Measurements from ENCODE around the gene APLP2.

DNA sequence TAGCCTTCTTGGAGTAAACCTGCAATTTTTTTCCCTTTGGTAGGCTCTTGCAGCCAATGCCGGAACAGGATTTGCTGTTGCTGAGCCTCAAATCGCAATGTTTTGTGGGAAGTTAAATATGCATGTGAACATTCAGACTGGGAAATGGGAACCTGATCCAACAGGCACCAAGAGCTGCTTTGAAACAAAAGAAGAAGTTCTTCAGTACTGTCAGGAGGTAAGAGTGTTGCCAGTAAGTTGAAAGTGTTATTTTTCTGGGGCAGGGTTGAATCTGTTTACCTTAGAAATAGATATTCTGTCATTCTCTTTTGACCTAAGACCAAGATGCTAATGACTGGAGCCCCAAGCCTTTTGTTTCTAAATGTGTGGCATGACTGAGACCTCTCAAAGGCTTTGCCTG, 39.7 kb downstream of the APLP2 start:
- TF ChIP-seq, protein P1, sequence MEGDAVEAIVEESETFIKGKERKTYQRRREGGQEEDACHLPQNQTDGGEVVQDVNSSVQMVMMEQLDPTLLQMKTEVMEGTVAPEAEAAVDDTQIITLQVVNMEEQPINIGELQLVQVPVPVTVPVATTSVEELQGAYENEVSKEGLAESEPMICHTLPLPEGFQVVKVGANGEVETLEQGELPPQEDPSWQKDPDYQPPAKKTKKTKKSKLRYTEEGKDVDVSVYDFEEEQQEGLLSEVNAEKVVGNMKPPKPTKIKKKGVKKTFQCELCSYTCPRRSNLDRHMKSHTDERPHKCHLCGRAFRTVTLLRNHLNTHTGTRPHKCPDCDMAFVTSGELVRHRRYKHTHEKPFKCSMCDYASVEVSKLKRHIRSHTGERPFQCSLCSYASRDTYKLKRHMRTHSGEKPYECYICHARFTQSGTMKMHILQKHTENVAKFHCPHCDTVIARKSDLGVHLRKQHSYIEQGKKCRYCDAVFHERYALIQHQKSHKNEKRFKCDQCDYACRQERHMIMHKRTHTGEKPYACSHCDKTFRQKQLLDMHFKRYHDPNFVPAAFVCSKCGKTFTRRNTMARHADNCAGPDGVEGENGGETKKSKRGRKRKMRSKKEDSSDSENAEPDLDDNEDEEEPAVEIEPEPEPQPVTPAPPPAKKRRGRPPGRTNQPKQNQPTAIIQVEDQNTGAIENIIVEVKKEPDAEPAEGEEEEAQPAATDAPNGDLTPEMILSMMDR (IDR thresholded peaks at IDR 0.05): no peak
- no peak for TF ChIP-seq ZFX (IDR thresholded peaks at IDR 0.05; ENCODE audit: borderline replicate concordance)
